RWPE1 (cell line): ENCODE measurements around the gene SIRT3.

ENCODE experiments used
- CTCF ChIA-PET: fragments of 350-600 bp; sonication (Branson Sonifier 250); formaldehyde crosslinking; extraction: SDS; loops from one replicate; lab custom pipeline; 2021; lab: Yijun Ruan, JAX
- POLR2A ChIA-PET: fragments of 400-600 bp; formaldehyde crosslinking; extraction: SDS; loops from one replicate; lab custom pipeline; 2020; ENCODE audit warnings: antibody characterized with exemption; ENCODE audit not compliant: low non-redundant PET; lab: Yijun Ruan, JAX
- DNase-seq: peaks from one replicate; pipeline ENCODE4 v3.0.0; 2012; ENCODE audit warnings: low spot score
- H3K27ac ChIP-seq: fragments of 450-650 bp; 2 replicates; pipeline ENCODE4 v1.5.1; 2017
- CTCF ChIP-seq: fragments of 450-650 bp; conservative IDR thresholded peaks from 2 replicates; pipeline ENCODE4 v1.5.1; 2017; ENCODE audit warnings: low read depth, mild to moderate bottlenecking

The SIRT3 gene

DNA sequence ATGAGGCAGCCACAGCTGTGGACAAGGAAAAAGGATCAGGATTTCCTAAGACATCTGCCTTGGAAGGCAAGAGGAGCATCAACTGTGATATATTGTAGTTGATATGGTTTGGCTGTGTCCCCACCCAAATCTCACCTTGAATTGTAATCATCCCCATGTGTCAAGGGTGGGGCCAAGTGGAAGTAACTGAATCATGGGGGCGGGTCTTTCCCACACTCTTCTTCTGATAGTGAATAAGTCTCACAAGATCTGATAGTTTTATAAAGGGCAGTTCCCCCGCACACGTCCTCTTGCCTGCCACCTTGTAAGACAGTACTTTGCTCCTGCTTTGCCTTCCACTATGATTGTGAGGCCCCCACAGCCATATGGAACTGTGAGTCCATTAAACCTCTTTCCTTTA is 18.4 kb downstream of the SIRT3 start:
- no peak for DNase-seq
- H3K27ac ChIP-seq: peak overlapping the region; percentile 62
- no peak for TF ChIP-seq CTCF
- CTCF ChIA-PET: no interaction called here
- POLR2A ChIA-PET: interaction anchor here (0.6 kb wide), 1 partner anchor 199 kb away, joined by 5 read pairs; no protein-coding TSS in a partner anchor

GRCh38 chr11:216081-216974 is 19.8 kb downstream of the SIRT3 start:
- no peak for TF ChIP-seq CTCF
- peak overlapping the region; percentile 62 for H3K27ac ChIP-seq
- DNase-seq: no peak
- CTCF ChIA-PET: no interaction called here
- POLR2A ChIA-PET: interaction anchor here (0.6 to 0.8 kb wide), 3 partner anchors 9 to 146 kb away, joined by 3 read pairs; partner anchors contain the start of genes BET1L and RIC8A

- POLR2A ChIA-PET: interaction anchor here (0.6 kb wide), 2 partner anchors 8 to 146 kb away, joined by 3 read pairs; partner anchors contain the start of genes BET1L and RIC8A
- TF ChIP-seq CTCF: no peak
- CTCF ChIA-PET: interaction anchor here (0.7 kb wide), 1 partner anchor 9 kb away, joined by 3 read pairs; no protein-coding TSS in a partner anchor
- peak overlapping the region; percentile 62 for H3K27ac ChIP-seq
- DNase-seq: no peak
Observed at GRCh38 chr11:215581-216037, 20.5 kb downstream of the SIRT3 start.

GRCh38 chr11:214083-214482 is 22.1 kb downstream of the SIRT3 start:
- DNase-seq: no peak
- POLR2A ChIA-PET: no interaction called here
- CTCF ChIA-PET: interaction anchor here (0.6 to 1.0 kb wide), 2 partner anchors 36 to 1480 kb away, joined by 3 read pairs; no protein-coding TSS in a partner anchor
- TF ChIP-seq CTCF: no peak
- peak overlapping the region; percentile 62 for H3K27ac ChIP-seq

DNA sequence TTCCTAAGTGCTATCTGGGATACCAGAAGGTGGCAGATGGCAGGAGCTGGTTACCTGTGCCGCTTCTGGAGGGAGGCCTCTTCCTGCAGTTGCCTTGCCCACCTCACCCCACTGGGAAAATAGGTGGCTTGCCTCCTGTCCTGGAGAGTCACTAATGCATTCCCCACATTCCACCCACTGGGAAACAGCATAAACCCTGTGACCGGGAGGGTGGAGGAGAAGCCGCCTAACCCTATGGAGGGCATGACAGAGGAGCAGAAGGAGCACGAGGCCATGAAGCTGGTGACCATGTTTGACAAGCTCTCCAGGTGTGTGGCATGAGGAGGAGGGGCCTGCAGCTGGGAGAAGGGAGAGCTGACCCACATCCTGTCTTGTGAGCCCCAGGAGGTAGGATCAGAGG is 23.0 kb downstream of the SIRT3 start:
- POLR2A ChIA-PET: no interaction called here
- no peak for DNase-seq
- H3K27ac ChIP-seq: peak overlapping the region; percentile 62
- CTCF ChIA-PET: interaction anchor here (1.0 kb wide), 1 partner anchor 37 kb away, joined by 3 read pairs; no protein-coding TSS in a partner anchor
- TF ChIP-seq CTCF: no peak

DNA sequence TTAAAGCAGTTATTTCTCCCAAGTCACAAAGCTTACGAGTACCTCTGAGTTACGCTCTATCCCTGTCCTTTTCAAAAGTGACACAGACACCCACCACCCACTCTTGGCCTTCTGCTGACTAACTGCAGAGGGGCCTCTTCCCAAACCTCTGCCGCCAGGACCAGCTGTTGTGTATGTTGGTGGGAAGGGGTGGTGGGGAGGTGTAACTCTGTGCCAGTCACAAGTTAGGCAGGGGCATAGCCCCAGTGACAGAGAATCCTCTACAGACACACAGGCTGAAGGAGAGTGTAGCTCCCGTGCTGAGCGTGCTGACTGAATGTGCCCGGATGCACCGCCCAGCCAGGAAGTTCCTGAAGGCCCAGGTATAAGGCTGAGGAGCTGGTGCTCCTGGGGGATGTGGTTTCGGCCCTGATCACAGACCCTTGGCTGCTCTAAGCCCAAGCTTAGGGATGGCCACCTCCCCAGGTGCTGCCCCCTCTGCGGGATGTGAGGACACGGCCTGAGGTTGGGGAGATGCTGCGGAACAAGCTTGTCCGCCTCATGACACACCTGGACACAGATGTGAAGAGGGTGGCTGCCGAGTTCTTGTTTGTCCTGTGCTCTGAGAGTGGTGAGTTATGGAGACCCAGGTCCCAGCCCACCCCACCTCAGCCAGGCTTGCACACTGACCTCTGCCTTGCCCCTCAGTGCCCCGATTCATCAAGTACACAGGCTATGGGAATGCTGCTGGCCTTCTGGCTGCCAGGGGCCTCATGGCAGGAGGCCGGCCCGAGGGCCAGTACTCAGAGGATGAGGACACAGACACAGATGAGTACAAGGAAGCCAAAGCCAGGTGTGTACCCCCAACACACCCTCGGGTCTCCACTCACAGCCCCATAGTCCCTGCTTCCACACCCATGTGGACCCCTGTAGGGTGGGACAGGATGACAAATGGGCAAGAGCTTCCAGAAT is 23.7 kb downstream of the SIRT3 start:
- POLR2A ChIA-PET: no interaction called here
- TF ChIP-seq CTCF: no peak
- DNase-seq: no peak
- CTCF ChIA-PET: interaction anchor here (0.6 kb wide), 2 partner anchors 9 to 92 kb away, joined by 3 to 6 read pairs; no protein-coding TSS in a partner anchor
- H3K27ac ChIP-seq: peak overlapping the region; percentile 62
